A549 (cell line): ENCODE data around the gene WNT2B. TPM values are rescaled to one million over a fixed set of nuclear protein-coding genes. Genes with fewer than 3 reads are reported as not detected.

Source experiments
- ATAC-seq, 2 experiments: fragments of 200-7000 bp in 1 of 2; fragments of >200 bp in 1 of 2; cut with Nextera tagmentation in 1 of 2; cut with Tn5 transposase in 1 of 2; 3 replicates each; pipeline versions ENCODE4 v1.8.0 to v1.9.1; 2018 to 2020; ENCODE audit warnings: mild to moderate bottlenecking in 1 of 2, moderate library complexity in 1 of 2
- CTCF ChIA-PET: fragments of 300-600 bp; sonication (Branson Sonifier 250); formaldehyde crosslinking; extraction: SDS; loops from one replicate; lab custom pipeline; 2021; ENCODE audit warnings: antibody characterized with exemption, inconsistent platforms; lab: Yijun Ruan, JAX
- POLR2A ChIA-PET: fragments of 350-600 bp; formaldehyde crosslinking; extraction: SDS; loops from one replicate; lab custom pipeline; 2021; ENCODE audit warnings: antibody characterized with exemption, inconsistent platforms; lab: Yijun Ruan, JAX
- DNase-seq, 2 experiments: peaks; one replicate each; pipeline versions ENCODE4 v3.0.0 to v3.0.0-alpha.2; 2011 to 2016; ENCODE audit warnings: low read depth in 1 of 2, low spot score in 1 of 2
- FAIRE-seq: peaks from 2 replicates; lab custom pipeline; 2011; peaks lifted over from hg19 to GRCh38; lab: Jason Lieb, UNC
- H3K27ac ChIP-seq, 2 experiments: fragments of >200 bp; sonication (Bioruptor Twin); formaldehyde crosslinking; 3 replicates each; pipeline ENCODE4 v1.5.1; 2016 to 2017
- H3K4me1 ChIP-seq: fragments of >200 bp; sonication (Bioruptor Twin); formaldehyde crosslinking; 3 replicates; pipeline ENCODE4 v1.6.1; 2016
- H3K4me2 ChIP-seq: fragments of >200 bp; sonication (Bioruptor Twin); formaldehyde crosslinking; 3 replicates; pipeline ENCODE4 v1.6.1; 2016
- H3K4me3 ChIP-seq: fragments of >200 bp; sonication (Bioruptor Twin); formaldehyde crosslinking; 3 replicates; pipeline ENCODE4 v1.5.1; 2016
- H3K9me3 ChIP-seq: fragments of >200 bp; sonication (Bioruptor Twin); formaldehyde crosslinking; 3 replicates; pipeline ENCODE4 v1.6.1; 2016
- BCL3 ChIP-seq: fragments of >200 bp; sonication (Bioruptor Twin); formaldehyde crosslinking; IDR thresholded peaks from 3 replicates; pipeline ENCODE4 v1.6.1; 2016
- CBX8 ChIP-seq: fragments of 200-600 bp; sonication (generic); IDR thresholded peaks from 2 replicates; pipeline ENCODE4 v1.6.1; 2016
- CHD4 ChIP-seq: fragments of 200-600 bp; sonication (generic); IDR thresholded peaks from 2 replicates; pipeline ENCODE4 v1.6.1; 2016; ENCODE audit warnings: antibody characterized with exemption, mild to moderate bottlenecking, borderline replicate concordance
- E2F6 ChIP-seq: IDR thresholded peaks from 2 replicates; pipeline ENCODE4 v1.6.1; 2012; ENCODE audit warnings: low read depth, borderline replicate concordance
- EHF ChIP-seq: fragments of 250-450 bp; sonication (Bioruptor Pico); IDR thresholded peaks from 2 replicates; pipeline ENCODE4 v1.5.0; 2020; ENCODE audit warnings: mild to moderate bottlenecking
- EHMT2 ChIP-seq: fragments of 200-600 bp; sonication (generic); IDR thresholded peaks from 2 replicates; pipeline ENCODE4 v1.6.1; 2016; ENCODE audit warnings: antibody characterized with exemption, low read depth, mild to moderate bottlenecking, moderate library complexity
- ELK1 ChIP-seq: fragments of 150-350 bp; IDR thresholded peaks from 2 replicates; pipeline ENCODE4 v1.6.1; 2014; ENCODE audit warnings: low read depth, mild to moderate bottlenecking, low read length
- ESRRA ChIP-seq: fragments of 150-350 bp; IDR thresholded peaks from 2 replicates; pipeline ENCODE4 v1.6.1; 2014; ENCODE audit warnings: mild to moderate bottlenecking, low read length, borderline replicate concordance
- FOSB ChIP-seq: fragments of 250-450 bp; sonication (Bioruptor Pico); IDR thresholded peaks from 2 replicates; pipeline ENCODE4 v1.5.0; 2020; ENCODE audit warnings: mild to moderate bottlenecking, moderate library complexity
- GATA3 ChIP-seq: IDR thresholded peaks from 2 replicates; pipeline ENCODE4 v1.6.1; 2012; ENCODE audit warnings: borderline replicate concordance
- HOXA7 ChIP-seq: fragments of 250-450 bp; sonication (Bioruptor Pico); IDR thresholded peaks from 2 replicates; pipeline ENCODE4 v1.5.0; 2020; ENCODE audit warnings: mild to moderate bottlenecking, moderate library complexity
- HOXB13 ChIP-seq: fragments of 250-450 bp; sonication (Bioruptor Pico); IDR thresholded peaks from 2 replicates; pipeline ENCODE4 v1.5.0; 2020; ENCODE audit warnings: low read depth, mild to moderate bottlenecking, moderate library complexity
- JUN ChIP-seq, 2 experiments: fragments of >200 bp; sonication (Bioruptor Twin); formaldehyde crosslinking; IDR thresholded peaks; 2 replicates in 1 of 2; 3 replicates in 1 of 2; pipeline ENCODE4 v1.6.1; 2016 to 2017
- JUNB ChIP-seq: fragments of >200 bp; sonication (Bioruptor Twin); formaldehyde crosslinking; IDR thresholded peaks from 2 replicates; pipeline ENCODE4 v1.6.1; 2016
- KDM5A ChIP-seq: fragments of 200-600 bp; sonication (generic); IDR thresholded peaks from 2 replicates; pipeline ENCODE4 v1.6.1; 2016; ENCODE audit warnings: antibody characterized with exemption, mild to moderate bottlenecking
- MAX ChIP-seq: IDR thresholded peaks from 2 replicates; pipeline ENCODE4 v1.6.1; 2012
- MAZ ChIP-seq: fragments of 150-350 bp; IDR thresholded peaks from 2 replicates; pipeline ENCODE4 v1.6.1; 2014; ENCODE audit warnings: antibody characterized with exemption, low read depth, low read length, borderline replicate concordance
- NPAS2 ChIP-seq: fragments of 250-450 bp; sonication (Bioruptor Pico); IDR thresholded peaks from 2 replicates; pipeline ENCODE4 v1.8.0; 2022; ENCODE audit warnings: mild to moderate bottlenecking, moderate library complexity, borderline replicate concordance
- NR3C1 ChIP-seq: fragments of >200 bp; sonication (Bioruptor Twin); formaldehyde crosslinking; IDR thresholded peaks from 3 replicates; pipeline ENCODE4 v1.6.1; 2017
- PBX3 ChIP-seq: IDR thresholded peaks from 2 replicates; pipeline ENCODE4 v1.6.1; 2012
- POLR2AphosphoS2 ChIP-seq: conservative IDR thresholded peaks from 2 replicates; pipeline ENCODE4 v1.6.1; 2012; ENCODE audit warnings: low read length, improper control_type of control experiment, inconsistent platforms
- RAD21 ChIP-seq, 2 experiments: fragments of >200 bp in 1 of 2; sonication (Bioruptor Twin) in 1 of 2; formaldehyde crosslinking in 1 of 2; IDR thresholded peaks in 1 of 2; conservative IDR thresholded peaks in 1 of 2; 2 replicates in 1 of 2; 3 replicates in 1 of 2; pipeline ENCODE4 v1.6.1; 2012 to 2018; ENCODE audit warnings: inconsistent platforms in 1 of 2
- RCOR1 ChIP-seq: fragments of 150-350 bp; IDR thresholded peaks from 2 replicates; pipeline ENCODE4 v1.6.1; 2014; ENCODE audit warnings: antibody characterized with exemption, low read length, low read depth
- RFX5 ChIP-seq: fragments of 450-650 bp; IDR thresholded peaks from 2 replicates; pipeline ENCODE4 v1.7.1; 2014; ENCODE audit warnings: antibody characterized with exemption, mild to moderate bottlenecking, moderate library complexity
- RNF2 ChIP-seq: fragments of 200-600 bp; sonication (generic); IDR thresholded peaks from 2 replicates; pipeline ENCODE4 v1.6.1; 2016; ENCODE audit warnings: low read depth, mild to moderate bottlenecking, antibody characterized with exemption, moderate library complexity, borderline replicate concordance
- SMC3 ChIP-seq: fragments of >200 bp; sonication (Bioruptor Twin); formaldehyde crosslinking; IDR thresholded peaks from 3 replicates; pipeline ENCODE4 v1.6.1; 2018; ENCODE audit warnings: inconsistent platforms
- TFCP2L1 ChIP-seq: fragments of 250-450 bp; sonication (Bioruptor Pico); IDR thresholded peaks from 2 replicates; pipeline ENCODE4 v1.5.0; 2021; ENCODE audit warnings: mild to moderate bottlenecking
- ZFP36 ChIP-seq: fragments of 450-650 bp; IDR thresholded peaks from 2 replicates; pipeline ENCODE4 v1.6.1; 2014; ENCODE audit warnings: borderline replicate concordance; ENCODE audit not compliant: partially characterized antibody
- WGBS: methylation state at CpG from one replicate; pipeline ENCODE4 v1.1.6; 2017; ENCODE audit errors: missing lambda C conversion rate; 5-methylcytosine and 5-hydroxymethylcytosine counted together
- polyA plus RNA-seq, 4 experiments: library from polyadenylated mRNA; depleted of rRNA in 3 of 4; stranded (reverse); fragments of >200 nt; fragmentation: RNase III in 1 of 4; extraction: RNeasy Plus Mini Kit Qiagen cat#74134 plus additional on column Dnase treatment in 1 of 4; gene quantifications; 2 replicates in 3 of 4; 3 replicates in 1 of 4; pipeline ENCODE4 v1.2.3, GENCODE V29; 2011 to 2017

The WNT2B gene
- polyA plus RNA-seq, 2 of the 4 experiments (the other 2 are of a cell fraction): 0.26 to 0.28 TPM

- WGBS: 90% methylated on average over 9 of the region's 9 CpGs
- ChIA-PET CTCF (interaction anchor here (0.6 to 0.9 kb wide), 2 partner anchors 93 to 106 kb away, joined by 3 read pairs; no protein-coding TSS in a partner anchor), POLR2A (no interaction called here)
- H3K4me2 ChIP-seq: peak overlapping the region; percentile 99
- H3K9me3 ChIP-seq: no peaks in the 10 kb centered on the region
- no peak for FAIRE-seq
- 0 out of 3 replicates have a peak, but pooled peaks cover 2% of the 10 kb centered on the region for H3K4me1 ChIP-seq
- H3K27ac ChIP-seq: no peak overlapping the region
- TF ChIP-seq PBX3 (no peak), RNF2 (no peak), EHMT2 (no peak), NPAS2 (no peak), MAZ (no peak), CHD4 (no peak), ESRRA (no peak), JUNB (no peak), NR3C1 (no peak), GATA3 (no peak), E2F6 (no peak), ELK1 (no peak), RAD21 (conservative IDR thresholded peaks at IDR 0.05 in 1 of 2, IDR thresholded peaks at IDR 0.05 in 1 of 2) (no peak), ZFP36 (no peak), JUN (IDR thresholded peaks at IDR 0.05) (no peak), KDM5A (no peak)
- TF ChIP-seq, all 56 proteins: peak for 0
- ATAC-seq (no peak), DNase-seq (no peak)
- H3K4me3 ChIP-seq: no peak overlapping the region
These were observed 1.4 kb upstream of the WNT2B start for GRCh38 chr1:112507336-112507735.

GRCh38 chr1:112507921-112508277 lies 866 bp upstream of the WNT2B start:
- ATAC-seq: peak; percentile 25 to 59; a peak in 3 of 6 replicates
- no peak for FAIRE-seq
- TF ChIP-seq CBX8 (no peak), FOSB (no peak), MAX (no peak)
- ChIA-PET POLR2A (no interaction called here), CTCF (interaction anchor here (0.6 to 1.0 kb wide), 3 partner anchors 29 to 106 kb away, joined by 3 read pairs; no protein-coding TSS in a partner anchor)
- peak overlapping the region; percentile 62 to 76; a peak in 4 of 6 replicates for H3K27ac ChIP-seq
- no peaks in the 10 kb centered on the region for H3K9me3 ChIP-seq
- 0 out of 3 replicates have a peak, but pooled peaks cover 2% of the 10 kb centered on the region for H3K4me1 ChIP-seq
- peak overlapping the region; percentile 76 for H3K4me3 ChIP-seq
- H3K4me2 ChIP-seq: peak overlapping the region; percentile 99
- DNase-seq: peak in 1 of 2 experiments; percentile 38
- WGBS: 4% methylated on average over 9 of the region's 15 CpGs

GRCh38 chr1:112509005-112509659 lies 367 bp downstream of the WNT2B start:
- Histone ChIP-seq H3K4me3 (peak overlapping the region; percentile 76), H3K4me1 (0 out of 3 replicates have a peak, but pooled peaks cover 2% of the 10 kb centered on the region), H3K27ac (peak overlapping the region; percentile 62 to 76; a peak in 5 of 6 replicates), H3K9me3 (no peaks in the 10 kb centered on the region), H3K4me2 (peak overlapping the region; percentile 99)
- CTCF ChIA-PET: interaction anchor here (0.8 to 1.0 kb wide), 2 partner anchors 28 to 106 kb away, joined by 3 read pairs; no protein-coding TSS in a partner anchor
- WGBS: 86% methylated on average over 20 of the region's 66 CpGs
- FAIRE-seq: no peak
- no peak for DNase-seq
- POLR2A ChIA-PET: no interaction called here
- ATAC-seq: peak in 1 of 2 experiments; percentile 9; a peak in 3 of 6 replicates
- TF ChIP-seq BCL3 (no peak), FOSB (no peak), RFX5 (no peak), CBX8 (no peak), RCOR1 (no peak), POLR2AphosphoS2 (no peak), PBX3 (no peak), SMC3 (no peak), HOXA7 (CRISPR knock-in tag) (no peak), TFCP2L1 (CRISPR knock-in tag) (no peak), EHF (CRISPR knock-in tag) (no peak), HOXB13 (CRISPR knock-in tag) (no peak)
